HCT116 (cell line): ENCODE results near the gene NFASC. TPM values are rescaled to one million over a fixed set of nuclear protein-coding genes. Genes with fewer than 3 reads are reported as not detected.

Experiments
- ATAC-seq: fragments of 200-7000 bp; cut with Tn5 transposase; 2 replicates; pipeline ENCODE4 v1.9.1; 2020; ENCODE audit warnings: mild to moderate bottlenecking, moderate library complexity
- BruUV-seq: library from RNA; stranded (reverse); fragments of 400-500 nt; replicated peaks from 2 replicates; lab custom pipeline; 2021; lab: Mats Ljungman, UMichigan
- CTCF ChIA-PET: fragments of 300-600 bp; sonication (Branson Sonifier 250); formaldehyde crosslinking; loops from one replicate; lab custom pipeline; 2021; ENCODE audit warnings: antibody characterized with exemption; lab: Charles Lee
- POLR2A ChIA-PET: fragments of 300-600, 350-600 bp; sonication (Branson Sonifier 250); formaldehyde crosslinking; loops from one replicate; lab custom pipeline; 2021; ENCODE audit warnings: antibody characterized with exemption; lab: Charles Lee
- RAD21 ChIA-PET, 2 experiments: fragments of 300-600 bp; sonication (Branson Sonifier 250); formaldehyde crosslinking; loops; one replicate each; lab custom pipeline; 2023; ENCODE audit warnings: low total read pairs in 2 of 2; ENCODE audit not compliant: uncharacterized antibody in 2 of 2, unreplicated experiment in 2 of 2, low non-redundant PET in 1 of 2; lab: Charles Lee
- DNase-seq: peaks from one replicate; pipeline ENCODE4 v3.0.0-alpha.2; 2010; ENCODE audit warnings: low read depth, low spot score
- H2AFZ ChIP-seq: fragments of 200-600 bp; shearing (Covaris generic), sonication (generic); 2 replicates; pipeline ENCODE4 v1.6.1; 2017; ENCODE audit warnings: low read depth, mixed run types, mixed read lengths, antibody characterized with exemption, low read length; ENCODE audit not compliant: poor library complexity, severe bottlenecking
- H3K27ac ChIP-seq: 2 replicates; pipeline ENCODE4 v1.5.1; 2012; ENCODE audit warnings: low read depth, low read length
- H3K27me3 ChIP-seq: fragments of 200-600 bp; sonication (generic); 2 replicates; pipeline ENCODE4 v1.6.1; 2016; ENCODE audit warnings: mixed run types, low read length, mixed read lengths; ENCODE audit not compliant: insufficient read depth
- H3K36me3 ChIP-seq, 2 experiments: fragments of 200-500 bp in 1 of 2; fragments of 200-600 bp in 1 of 2; sonication (Bioruptor generic) in 1 of 2; sonication (generic) in 1 of 2; 2 replicates each; pipeline versions ENCODE4 v1.5.1 to v1.6.1; 2014 to 2016; ENCODE audit warnings: low read length in 2 of 2, inconsistent platforms in 1 of 2, mixed read lengths in 1 of 2, mixed run types in 1 of 2; ENCODE audit not compliant: insufficient read depth in 2 of 2, control insufficient read depth in 1 of 2
- H3K4me1 ChIP-seq, 2 experiments: fragments of 200-600 bp in 1 of 2; sonication (generic) in 1 of 2; 2 replicates each; pipeline versions ENCODE4 v1.5.1 to v1.6.1; 2012 to 2017; ENCODE audit warnings: low read length in 2 of 2, inconsistent platforms in 1 of 2, mild to moderate bottlenecking in 1 of 2, mixed read lengths in 1 of 2, mixed run types in 1 of 2, moderate library complexity in 1 of 2; ENCODE audit not compliant: insufficient read depth in 2 of 2, control insufficient read depth in 1 of 2
- H3K4me2 ChIP-seq: fragments of 200-600 bp; sonication (generic); 2 replicates; pipeline ENCODE4 v1.6.1; 2017; ENCODE audit warnings: mixed run types, low read length, mixed read lengths
- H3K4me3 ChIP-seq, 2 experiments: fragments of 200-600 bp in 1 of 2; sonication (generic) in 1 of 2; replicated peaks in 1 of 2; 2 replicates each; pipeline ENCODE4 v1.5.1; 2011 to 2016; ENCODE audit warnings: low read length in 2 of 2, control low read depth in 1 of 2, low read depth in 1 of 2, mild to moderate bottlenecking in 1 of 2, mixed read lengths in 1 of 2, mixed run types in 1 of 2
- H3K79me2 ChIP-seq: fragments of 200-600 bp; sonication (generic); 2 replicates; pipeline ENCODE4 v1.6.1; 2017; ENCODE audit warnings: mild to moderate bottlenecking, mixed run types, low read length, moderate library complexity, mixed read lengths; ENCODE audit not compliant: insufficient read depth
- H3K9ac ChIP-seq: fragments of 200-600 bp; sonication (generic); 2 replicates; pipeline ENCODE4 v1.6.1; 2016; ENCODE audit warnings: low read length, mixed read lengths
- H3K9me2 ChIP-seq: fragments of 200-600 bp; sonication (generic), shearing (Covaris generic); 2 replicates; pipeline ENCODE4 v1.6.1; 2017; ENCODE audit warnings: mixed run types, mild to moderate bottlenecking, moderate library complexity; ENCODE audit not compliant: insufficient read depth
- H3K9me3 ChIP-seq, 2 experiments: fragments of 200-500 bp in 1 of 2; fragments of 200-600 bp in 1 of 2; sonication (Bioruptor generic) in 1 of 2; sonication (generic) in 1 of 2; 2 replicates each; pipeline ENCODE4 v1.6.1; 2014 to 2017; ENCODE audit warnings: low read length in 2 of 2, mixed read lengths in 2 of 2, inconsistent platforms in 1 of 2, low read depth in 1 of 2, mild to moderate bottlenecking in 1 of 2, mixed run types in 1 of 2, moderate library complexity in 1 of 2; ENCODE audit not compliant: control insufficient read depth in 1 of 2, insufficient read depth in 1 of 2
- H4K20me1 ChIP-seq: fragments of 200-600 bp; sonication (generic), shearing (Covaris generic); 2 replicates; pipeline ENCODE4 v1.6.1; 2017; ENCODE audit warnings: mixed run types, mild to moderate bottlenecking, moderate library complexity; ENCODE audit not compliant: insufficient read depth
- CEBPB ChIP-seq: IDR thresholded peaks from 2 replicates; pipeline ENCODE4 v1.6.1; 2012; ENCODE audit warnings: low read depth
- EGR1 ChIP-seq: IDR thresholded peaks from 2 replicates; pipeline ENCODE4 v1.6.1; 2012; ENCODE audit warnings: low read depth
- ELF1 ChIP-seq: IDR thresholded peaks from 2 replicates; pipeline ENCODE4 v1.6.1; 2012; ENCODE audit warnings: low read depth, borderline replicate concordance
- EZH2 ChIP-seq: fragments of 200-600 bp; sonication (generic); IDR thresholded peaks from 2 replicates; pipeline ENCODE4 v1.6.1; 2017; ENCODE audit warnings: antibody characterized with exemption, mixed run types
- EZH2phosphoT487 ChIP-seq: fragments of 200-600 bp; IDR thresholded peaks from 2 replicates; pipeline ENCODE4 v1.6.1; 2018; ENCODE audit warnings: antibody characterized with exemption, borderline replicate concordance
- FOSL1 ChIP-seq: IDR thresholded peaks from 2 replicates; pipeline ENCODE4 v1.6.1; 2012; ENCODE audit warnings: low read depth
- JUND ChIP-seq: IDR thresholded peaks from 2 replicates; pipeline ENCODE4 v1.6.1; 2012
- POLR2A ChIP-seq: IDR thresholded peaks from 2 replicates; pipeline ENCODE4 v1.7.0; 2011; ENCODE audit warnings: borderline replicate concordance; ENCODE audit not compliant: insufficient read depth, insufficient read length; ENCODE audit errors: extremely low read depth
- POLR2AphosphoS5 ChIP-seq: IDR thresholded peaks from 2 replicates; pipeline ENCODE4 v1.6.1; 2011; ENCODE audit warnings: mild to moderate bottlenecking, low read depth, low read length, moderate library complexity
- RAD21 ChIP-seq: IDR thresholded peaks from 2 replicates; pipeline ENCODE4 v1.6.1; 2012; ENCODE audit warnings: low read depth, mild to moderate bottlenecking
- SIN3A ChIP-seq: IDR thresholded peaks from 2 replicates; pipeline ENCODE4 v1.6.1; 2012; ENCODE audit warnings: low read depth
- SP1 ChIP-seq: IDR thresholded peaks from 2 replicates; pipeline ENCODE4 v1.6.1; 2012; ENCODE audit warnings: low read depth
- SRF ChIP-seq: IDR thresholded peaks from 2 replicates; pipeline ENCODE4 v1.6.1; 2012; ENCODE audit warnings: low read depth
- TCF7L2 ChIP-seq: IDR thresholded peaks from 2 replicates; pipeline ENCODE4 v1.7.0; 2011; ENCODE audit warnings: borderline replicate concordance, inconsistent platforms; ENCODE audit not compliant: insufficient read depth, insufficient read length; ENCODE audit errors: extremely low read depth
- YY1 ChIP-seq: IDR thresholded peaks from 2 replicates; pipeline ENCODE4 v1.6.1; 2011; ENCODE audit warnings: low read length, low read depth, moderate library complexity, mild to moderate bottlenecking; ENCODE audit not compliant: insufficient replicate concordance; ENCODE audit errors: extremely low read depth
- ZNF274 ChIP-seq: fragments of 200-500 bp; sonication (Bioruptor generic); IDR thresholded peaks from 2 replicates; pipeline ENCODE4 v1.6.1; 2014; ENCODE audit warnings: mild to moderate bottlenecking, low read depth, low read length, inconsistent platforms
- intact Hi-C: fragments of 100-400 bp; cut with micrococcal nuclease; formaldehyde crosslinking; loops from 2 replicates; pipeline ENCODE4 v1.10.0; 2022
- total RNA-seq: library from RNA; stranded (reverse); gene quantifications from one replicate; pipeline ENCODE4 v1.2.1, GENCODE V29; 2021; ENCODE audit not compliant: unreplicated experiment
- TF ChIP-seq, protein P1 (sequence below): IDR thresholded peaks from 2 replicates; pipeline ENCODE4 v1.6.1; 2011; ENCODE audit warnings: mild to moderate bottlenecking, low read length, moderate library complexity; ENCODE audit not compliant: insufficient replicate concordance; ENCODE audit errors: extremely low read depth
- TF ChIP-seq, protein P2 (sequence below): IDR thresholded peaks from 2 replicates; pipeline ENCODE4 v1.6.1; 2012; ENCODE audit warnings: low read depth
- TF ChIP-seq, protein P3 (sequence below), 3 experiments: fragments of 200-600 bp in 1 of 3; sonication (generic) in 1 of 3; IDR thresholded peaks in 2 of 3; conservative IDR thresholded peaks in 1 of 3; 2 replicates each; pipeline ENCODE4 v1.5.1; 2012 to 2017; ENCODE audit warnings: low read depth in 2 of 3, low read length in 2 of 3, antibody characterized with exemption in 1 of 3, borderline replicate concordance in 1 of 3, control low read depth in 1 of 3, mild to moderate bottlenecking in 1 of 3, mixed read lengths in 1 of 3, mixed run types in 1 of 3, moderate library complexity in 1 of 3; ENCODE audit not compliant: insufficient read depth in 1 of 3
- TF ChIP-seq, protein P4 (sequence below): IDR thresholded peaks from 2 replicates; pipeline ENCODE4 v1.6.1; 2012

NFASC gene
- total RNA-seq, 1 experiment from 2014 or later = 0.57 TPM

DNA sequence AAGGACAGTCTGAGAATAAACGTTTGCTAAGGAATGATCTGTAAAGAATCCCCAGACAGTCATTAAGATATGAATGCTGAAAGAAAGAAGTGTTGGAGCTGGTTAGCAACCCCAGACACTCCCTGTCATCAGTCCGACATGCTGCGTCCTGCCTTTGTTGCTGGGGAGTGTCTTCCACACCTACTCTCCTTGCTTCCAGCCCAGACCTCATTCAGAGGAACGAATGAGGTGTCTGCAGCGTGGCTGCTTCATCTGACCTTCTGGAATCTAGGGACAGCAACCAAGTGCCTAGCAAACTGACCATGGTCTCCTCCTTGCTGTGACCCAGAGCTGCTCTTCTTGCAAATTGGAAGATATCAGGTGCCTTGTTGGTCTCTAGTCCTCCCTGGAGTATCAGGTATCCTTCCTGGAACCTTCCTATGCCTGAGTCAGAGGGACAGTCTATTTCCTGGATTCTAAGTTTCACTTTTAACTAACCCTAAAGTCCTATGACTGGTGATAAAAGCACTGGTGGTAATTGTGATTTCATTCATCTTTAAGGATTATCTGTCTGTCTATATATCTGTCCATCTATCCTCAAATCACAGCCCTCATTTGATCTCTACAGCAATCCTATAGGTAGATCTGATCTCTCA lies 45.3 kb downstream of the NFASC start:
- H3K27ac ChIP-seq = no peak overlapping the region
- ChIA-PET CTCF (no interaction called here), POLR2A (no interaction called here), RAD21 (no interaction called here)
- BruUV-seq = no TSS peak
- H3K27me3 ChIP-seq = no peaks in the 10 kb centered on the region
- intact Hi-C loops = no loop called here
- H2AFZ ChIP-seq = no peak overlapping the region
- H3K9me3 ChIP-seq = no peaks in the 10 kb centered on the region
- no peaks in the 10 kb centered on the region for H4K20me1 ChIP-seq
- peaks cover 0 to 8% of the 10 kb centered on the region in 2 experiments; a peak in 1 of 4 replicates for H3K4me1 ChIP-seq
- no peaks in the 10 kb centered on the region for H3K36me3 ChIP-seq
- ATAC-seq = no peak
- H3K79me2 ChIP-seq = no peaks in the 10 kb centered on the region
- H3K9ac ChIP-seq = no peak overlapping the region
- DNase-seq = no peak
- H3K4me3 ChIP-seq = no peak overlapping the region
- H3K4me2 ChIP-seq = peak overlapping the region; percentile 18; the same call in 1 of the 2 replicates
- no peak for TF ChIP-seq POLR2AphosphoS5
- TF ChIP-seq EZH2phosphoT487 = no peak
- TF ChIP-seq POLR2A = no peak
- TF ChIP-seq FOSL1 = no peak
- TF ChIP-seq, protein P1, sequence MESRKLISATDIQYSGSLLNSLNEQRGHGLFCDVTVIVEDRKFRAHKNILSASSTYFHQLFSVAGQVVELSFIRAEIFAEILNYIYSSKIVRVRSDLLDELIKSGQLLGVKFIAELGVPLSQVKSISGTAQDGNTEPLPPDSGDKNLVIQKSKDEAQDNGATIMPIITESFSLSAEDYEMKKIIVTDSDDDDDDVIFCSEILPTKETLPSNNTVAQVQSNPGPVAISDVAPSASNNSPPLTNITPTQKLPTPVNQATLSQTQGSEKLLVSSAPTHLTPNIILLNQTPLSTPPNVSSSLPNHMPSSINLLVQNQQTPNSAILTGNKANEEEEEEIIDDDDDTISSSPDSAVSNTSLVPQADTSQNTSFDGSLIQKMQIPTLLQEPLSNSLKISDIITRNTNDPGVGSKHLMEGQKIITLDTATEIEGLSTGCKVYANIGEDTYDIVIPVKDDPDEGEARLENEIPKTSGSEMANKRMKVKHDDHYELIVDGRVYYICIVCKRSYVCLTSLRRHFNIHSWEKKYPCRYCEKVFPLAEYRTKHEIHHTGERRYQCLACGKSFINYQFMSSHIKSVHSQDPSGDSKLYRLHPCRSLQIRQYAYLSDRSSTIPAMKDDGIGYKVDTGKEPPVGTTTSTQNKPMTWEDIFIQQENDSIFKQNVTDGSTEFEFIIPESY = no peak
- no peak for TF ChIP-seq SP1
- no peak for TF ChIP-seq CEBPB
- no peak for TF ChIP-seq YY1
- TF ChIP-seq SIN3A = no peak
- no peak for TF ChIP-seq ZNF274
- no peak for TF ChIP-seq EZH2
- TF ChIP-seq JUND = no peak
- TF ChIP-seq, protein P2, sequence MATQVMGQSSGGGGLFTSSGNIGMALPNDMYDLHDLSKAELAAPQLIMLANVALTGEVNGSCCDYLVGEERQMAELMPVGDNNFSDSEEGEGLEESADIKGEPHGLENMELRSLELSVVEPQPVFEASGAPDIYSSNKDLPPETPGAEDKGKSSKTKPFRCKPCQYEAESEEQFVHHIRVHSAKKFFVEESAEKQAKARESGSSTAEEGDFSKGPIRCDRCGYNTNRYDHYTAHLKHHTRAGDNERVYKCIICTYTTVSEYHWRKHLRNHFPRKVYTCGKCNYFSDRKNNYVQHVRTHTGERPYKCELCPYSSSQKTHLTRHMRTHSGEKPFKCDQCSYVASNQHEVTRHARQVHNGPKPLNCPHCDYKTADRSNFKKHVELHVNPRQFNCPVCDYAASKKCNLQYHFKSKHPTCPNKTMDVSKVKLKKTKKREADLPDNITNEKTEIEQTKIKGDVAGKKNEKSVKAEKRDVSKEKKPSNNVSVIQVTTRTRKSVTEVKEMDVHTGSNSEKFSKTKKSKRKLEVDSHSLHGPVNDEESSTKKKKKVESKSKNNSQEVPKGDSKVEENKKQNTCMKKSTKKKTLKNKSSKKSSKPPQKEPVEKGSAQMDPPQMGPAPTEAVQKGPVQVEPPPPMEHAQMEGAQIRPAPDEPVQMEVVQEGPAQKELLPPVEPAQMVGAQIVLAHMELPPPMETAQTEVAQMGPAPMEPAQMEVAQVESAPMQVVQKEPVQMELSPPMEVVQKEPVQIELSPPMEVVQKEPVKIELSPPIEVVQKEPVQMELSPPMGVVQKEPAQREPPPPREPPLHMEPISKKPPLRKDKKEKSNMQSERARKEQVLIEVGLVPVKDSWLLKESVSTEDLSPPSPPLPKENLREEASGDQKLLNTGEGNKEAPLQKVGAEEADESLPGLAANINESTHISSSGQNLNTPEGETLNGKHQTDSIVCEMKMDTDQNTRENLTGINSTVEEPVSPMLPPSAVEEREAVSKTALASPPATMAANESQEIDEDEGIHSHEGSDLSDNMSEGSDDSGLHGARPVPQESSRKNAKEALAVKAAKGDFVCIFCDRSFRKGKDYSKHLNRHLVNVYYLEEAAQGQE = no peak
- TF ChIP-seq, protein P3, sequence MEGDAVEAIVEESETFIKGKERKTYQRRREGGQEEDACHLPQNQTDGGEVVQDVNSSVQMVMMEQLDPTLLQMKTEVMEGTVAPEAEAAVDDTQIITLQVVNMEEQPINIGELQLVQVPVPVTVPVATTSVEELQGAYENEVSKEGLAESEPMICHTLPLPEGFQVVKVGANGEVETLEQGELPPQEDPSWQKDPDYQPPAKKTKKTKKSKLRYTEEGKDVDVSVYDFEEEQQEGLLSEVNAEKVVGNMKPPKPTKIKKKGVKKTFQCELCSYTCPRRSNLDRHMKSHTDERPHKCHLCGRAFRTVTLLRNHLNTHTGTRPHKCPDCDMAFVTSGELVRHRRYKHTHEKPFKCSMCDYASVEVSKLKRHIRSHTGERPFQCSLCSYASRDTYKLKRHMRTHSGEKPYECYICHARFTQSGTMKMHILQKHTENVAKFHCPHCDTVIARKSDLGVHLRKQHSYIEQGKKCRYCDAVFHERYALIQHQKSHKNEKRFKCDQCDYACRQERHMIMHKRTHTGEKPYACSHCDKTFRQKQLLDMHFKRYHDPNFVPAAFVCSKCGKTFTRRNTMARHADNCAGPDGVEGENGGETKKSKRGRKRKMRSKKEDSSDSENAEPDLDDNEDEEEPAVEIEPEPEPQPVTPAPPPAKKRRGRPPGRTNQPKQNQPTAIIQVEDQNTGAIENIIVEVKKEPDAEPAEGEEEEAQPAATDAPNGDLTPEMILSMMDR (IDR thresholded peaks at IDR 0.05 in 2 of 3, conservative IDR thresholded peaks at IDR 0.05 in 1 of 3; ENCODE audit: borderline replicate concordance in 1 of 3, insufficient read depth in 1 of 3, low read depth in 2 of 3, low read length in 2 of 3) = no peak
- TF ChIP-seq EGR1 = no peak
- no peak for TF ChIP-seq TCF7L2
- no peak for TF ChIP-seq SRF
- TF ChIP-seq, protein P4, sequence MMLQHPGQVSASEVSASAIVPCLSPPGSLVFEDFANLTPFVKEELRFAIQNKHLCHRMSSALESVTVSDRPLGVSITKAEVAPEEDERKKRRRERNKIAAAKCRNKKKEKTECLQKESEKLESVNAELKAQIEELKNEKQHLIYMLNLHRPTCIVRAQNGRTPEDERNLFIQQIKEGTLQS = no peak
- TF ChIP-seq ELF1 = no peak
- TF ChIP-seq RAD21 = no peak
- TF ChIP-seq, all 23 proteins: peak for 0
- no peaks in the 10 kb centered on the region for H3K9me2 ChIP-seq
